ENCODE measurements around the gene BCS1L. TPM values are rescaled to one million over a fixed set of nuclear protein-coding genes. Genes with fewer than 3 reads are reported as not detected.

The BCS1L gene
- total RNA-seq, 4 donors from 2014 or later: 7.4 to 40.0 (median 29.9) TPM; not detected in 1

GRCh38 chr2:218622606-218623365 lies 36.7 kb upstream of the BCS1L start:
- no peak for TF ChIP-seq CTCF (IDR thresholded peaks at IDR 0.05)
- no peak for TF ChIP-seq POLR2A (IDR thresholded peaks at IDR 0.05)
- Histone ChIP-seq H3K36me3 (no peaks in the 10 kb centered on the region), H3K9me3 (no peaks in the 10 kb centered on the region), H3K4me1 (no peaks in the 10 kb centered on the region), H3K27me3 (no peaks in the 10 kb centered on the region), H3K27ac (no peak overlapping the region), H3K4me3 (no peak overlapping the region)
- intact Hi-C loops (cut with DNase I; ENCODE audit: low total_unique reads): no loop called here
- no peak for DNase-seq

GRCh38 chr2:218623366-218623705 lies 36.1 kb upstream of the BCS1L start:
- H3K4me1 ChIP-seq: no peaks in the 10 kb centered on the region
- H3K36me3 ChIP-seq: no peaks in the 10 kb centered on the region
- H3K27me3 ChIP-seq: no peaks in the 10 kb centered on the region
- intact Hi-C loops (cut with DNase I; ENCODE audit: low total_unique reads): no loop called here
- H3K4me3 ChIP-seq: no peak overlapping the region
- TF ChIP-seq CTCF (IDR thresholded peaks at IDR 0.05) (no peak), POLR2A (IDR thresholded peaks at IDR 0.05) (no peak)
- no peaks in the 10 kb centered on the region for H3K9me3 ChIP-seq
- no peak overlapping the region for H3K27ac ChIP-seq
- DNase-seq: no peak

GRCh38 chr2:218626369-218626768 lies 33.1 kb upstream of the BCS1L start:
- no peaks in the 10 kb centered on the region for H3K9me3 ChIP-seq
- intact Hi-C loops (cut with DNase I; ENCODE audit: low total_unique reads): no loop called here
- no peak overlapping the region for H3K4me3 ChIP-seq
- no peaks in the 10 kb centered on the region for H3K36me3 ChIP-seq
- no peak for DNase-seq
- no peak overlapping the region for H3K27ac ChIP-seq
- no peak for TF ChIP-seq POLR2A (IDR thresholded peaks at IDR 0.05)
- no peak for TF ChIP-seq CTCF (IDR thresholded peaks at IDR 0.05)
- no peaks in the 10 kb centered on the region for H3K27me3 ChIP-seq
- H3K4me1 ChIP-seq: no peaks in the 10 kb centered on the region

- Histone ChIP-seq H3K4me1 (no peaks in the 10 kb centered on the region), H3K4me3 (no peak overlapping the region), H3K36me3 (no peaks in the 10 kb centered on the region), H3K9me3 (no peaks in the 10 kb centered on the region), H3K27ac (no peak overlapping the region), H3K27me3 (no peaks in the 10 kb centered on the region)
- TF ChIP-seq CTCF (IDR thresholded peaks at IDR 0.05): no peak
- TF ChIP-seq POLR2A (IDR thresholded peaks at IDR 0.05): no peak
- intact Hi-C loops (cut with DNase I; ENCODE audit: low total_unique reads): no loop called here
- no peak for DNase-seq
These were observed 31.5 kb upstream of the BCS1L start for GRCh38 chr2:218627939-218628338.

GRCh38 chr2:218631837-218632236 lies 27.6 kb upstream of the BCS1L start:
- intact Hi-C loops (cut with DNase I; ENCODE audit: low total_unique reads): no loop called here
- Histone ChIP-seq H3K36me3 (no peaks in the 10 kb centered on the region), H3K27me3 (no peaks in the 10 kb centered on the region)

More at GRCh38 chr2:218631837-218632236, 27.6 kb upstream of the BCS1L start:
- Histone ChIP-seq H3K27ac (no peak overlapping the region), H3K4me3 (no peak overlapping the region), H3K9me3 (no peaks in the 10 kb centered on the region), H3K4me1 (no peaks in the 10 kb centered on the region)
- no peak for DNase-seq
- no peak for TF ChIP-seq POLR2A (IDR thresholded peaks at IDR 0.05)
- TF ChIP-seq CTCF (IDR thresholded peaks at IDR 0.05): no peak
